Trophoblast cell (in vitro differentiated cells and primary cell): ENCODE data around the gene DGCR2. TPM values are rescaled to one million over a fixed set of nuclear protein-coding genes. Genes with fewer than 3 reads are reported as not detected.

ENCODE experiments used
- DNase-seq, 2 donors: peaks; one replicate each; pipeline ENCODE4 v3.0.0-alpha.2; 2016
- H2AFZ ChIP-seq: 2 replicates; pipeline ENCODE4 v1.6.1; 2013; ENCODE audit warnings: low read length, moderate library complexity, mild to moderate bottlenecking; ENCODE audit not compliant: insufficient read depth, poor library complexity
- H2AK5ac ChIP-seq: 2 replicates; pipeline ENCODE4 v1.6.1; 2013; ENCODE audit warnings: mild to moderate bottlenecking, low read length
- H2BK120ac ChIP-seq: 2 replicates; pipeline ENCODE4 v1.6.1; 2013; ENCODE audit warnings: low read length, mild to moderate bottlenecking, moderate library complexity; ENCODE audit not compliant: insufficient read depth, poor library complexity
- H2BK12ac ChIP-seq: 2 replicates; pipeline ENCODE4 v1.6.1; 2013; ENCODE audit warnings: mild to moderate bottlenecking, low read length, moderate library complexity
- H2BK5ac ChIP-seq: 2 replicates; pipeline ENCODE4 v1.6.1; 2013; ENCODE audit warnings: low read length, low read depth, moderate library complexity, mild to moderate bottlenecking; ENCODE audit not compliant: poor library complexity
- H3K14ac ChIP-seq: 2 replicates; pipeline ENCODE4 v1.6.1; 2013; ENCODE audit warnings: mild to moderate bottlenecking, low read length
- H3K18ac ChIP-seq: 2 replicates; pipeline ENCODE4 v1.6.1; 2013; ENCODE audit warnings: mild to moderate bottlenecking, low read length
- H3K23ac ChIP-seq: 2 replicates; pipeline ENCODE4 v1.6.1; 2013; ENCODE audit warnings: low read length
- H3K27ac ChIP-seq: 2 replicates; pipeline ENCODE4 v1.5.1; 2013; ENCODE audit warnings: low read depth, mild to moderate bottlenecking, inconsistent platforms, low read length, moderate library complexity
- H3K27me3 ChIP-seq: 2 replicates; pipeline ENCODE4 v1.6.1; 2013; ENCODE audit warnings: inconsistent platforms, mild to moderate bottlenecking, low read length, moderate library complexity; ENCODE audit not compliant: insufficient read depth
- H3K36me3 ChIP-seq, 2 experiments: 1 replicate in 1 of 2; 2 replicates in 1 of 2; pipeline ENCODE4 v1.6.1; 2013; ENCODE audit warnings: low read length in 2 of 2, mild to moderate bottlenecking in 2 of 2, moderate library complexity in 1 of 2; ENCODE audit not compliant: insufficient read depth in 2 of 2, control insufficient read depth in 1 of 2
- H3K4ac ChIP-seq: 2 replicates; pipeline ENCODE4 v1.6.1; 2013; ENCODE audit warnings: low read depth, mild to moderate bottlenecking, low read length, moderate library complexity
- H3K4me1 ChIP-seq, 2 experiments: 1 replicate in 1 of 2; 2 replicates in 1 of 2; pipeline ENCODE4 v1.6.1; 2013; ENCODE audit warnings: low read length in 2 of 2, mild to moderate bottlenecking in 2 of 2, moderate library complexity in 1 of 2; ENCODE audit not compliant: insufficient read depth in 2 of 2, control insufficient read depth in 1 of 2
- H3K4me2 ChIP-seq: 2 replicates; pipeline ENCODE4 v1.6.1; 2013; ENCODE audit warnings: inconsistent platforms, mild to moderate bottlenecking, low read length, moderate library complexity
- H3K4me3 ChIP-seq: 2 replicates; pipeline ENCODE4 v1.5.1; 2013; ENCODE audit warnings: mild to moderate bottlenecking, low read depth, low read length, inconsistent platforms
- H3K79me1 ChIP-seq: one replicate; pipeline ENCODE4 v1.6.1; 2013; ENCODE audit warnings: low read length
- H3K79me2 ChIP-seq: 2 replicates; pipeline ENCODE4 v1.6.1; 2013; ENCODE audit warnings: low read length, mild to moderate bottlenecking; ENCODE audit not compliant: control insufficient read depth, insufficient read depth, poor library complexity
- H3K9ac ChIP-seq: 2 replicates; pipeline ENCODE4 v1.6.1; 2013; ENCODE audit warnings: mild to moderate bottlenecking, low read length
- H3K9me3 ChIP-seq: 2 replicates; pipeline ENCODE4 v1.6.1; 2013; ENCODE audit warnings: low read depth, mild to moderate bottlenecking, control low read depth, inconsistent platforms, low read length; ENCODE audit not compliant: insufficient read depth
- H4K12ac ChIP-seq: 2 replicates; pipeline ENCODE4 v1.6.1; 2013; ENCODE audit warnings: low read depth, mild to moderate bottlenecking, low read length, moderate library complexity
- H4K8ac ChIP-seq: 2 replicates; pipeline ENCODE4 v1.6.1; 2013; ENCODE audit warnings: low read depth, mild to moderate bottlenecking, low read length, moderate library complexity
- H4K91ac ChIP-seq: one replicate; pipeline ENCODE4 v1.6.1; 2013; ENCODE audit warnings: low read depth, mild to moderate bottlenecking, low read length, moderate library complexity
- WGBS: extraction: QIAGEN DNeasy Blood & Tissue Kit; methylation state at CpG from one replicate; pipeline ENCODE4 v1.1.7; 2013; ENCODE audit warnings: missing lambda C conversion rate; ENCODE audit not compliant: insufficient read length, insufficient coverage; ENCODE audit errors: extremely low coverage; 5-methylcytosine and 5-hydroxymethylcytosine counted together
- polyA plus RNA-seq: library from polyadenylated mRNA; stranded (reverse); fragments of 200-250 nt; gene quantifications from 2 replicates; pipeline ENCODE4 v1.2.3, GENCODE V29; 2013

The DGCR2 gene, protein sequence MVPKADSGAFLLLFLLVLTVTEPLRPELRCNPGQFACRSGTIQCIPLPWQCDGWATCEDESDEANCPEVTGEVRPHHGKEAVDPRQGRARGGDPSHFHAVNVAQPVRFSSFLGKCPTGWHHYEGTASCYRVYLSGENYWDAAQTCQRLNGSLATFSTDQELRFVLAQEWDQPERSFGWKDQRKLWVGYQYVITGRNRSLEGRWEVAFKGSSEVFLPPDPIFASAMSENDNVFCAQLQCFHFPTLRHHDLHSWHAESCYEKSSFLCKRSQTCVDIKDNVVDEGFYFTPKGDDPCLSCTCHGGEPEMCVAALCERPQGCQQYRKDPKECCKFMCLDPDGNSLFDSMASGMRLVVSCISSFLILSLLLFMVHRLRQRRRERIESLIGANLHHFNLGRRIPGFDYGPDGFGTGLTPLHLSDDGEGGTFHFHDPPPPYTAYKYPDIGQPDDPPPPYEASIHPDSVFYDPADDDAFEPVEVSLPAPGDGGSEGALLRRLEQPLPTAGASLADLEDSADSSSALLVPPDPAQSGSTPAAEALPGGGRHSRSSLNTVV
- polyA plus RNA-seq = 38.8 and 39.4 TPM in 2 replicates

DNA sequence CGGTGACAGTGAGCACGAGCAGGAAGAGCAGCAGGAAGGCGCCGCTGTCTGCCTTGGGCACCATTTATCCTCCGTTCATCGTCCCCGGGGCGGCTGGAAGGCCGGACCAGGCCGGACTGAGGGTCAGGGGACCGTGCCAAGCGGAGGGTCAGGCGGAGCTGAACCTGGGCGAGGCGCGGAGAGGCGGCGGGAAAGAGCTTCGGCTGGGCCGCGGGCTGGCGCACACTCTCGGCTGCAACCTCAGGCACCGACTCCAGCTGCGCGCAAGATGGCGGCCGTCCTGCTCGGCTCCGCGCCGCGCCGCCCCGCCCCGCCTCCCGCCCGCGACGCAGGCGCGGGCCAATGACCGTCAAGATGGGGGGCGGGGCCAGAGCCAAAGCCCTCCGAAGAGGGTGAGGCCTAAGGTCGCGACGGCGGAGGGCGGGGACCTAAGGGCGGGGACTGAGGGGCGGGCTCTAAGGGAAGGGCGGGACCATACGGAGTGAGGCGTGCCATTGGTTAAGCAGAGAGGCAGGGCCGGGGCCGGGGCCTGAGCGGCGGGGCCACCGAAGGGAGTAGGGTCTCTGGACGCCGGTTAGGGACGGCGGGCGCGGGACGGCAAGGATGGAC, at the start of gene DGCR2:
Gene DGCR2, minus strand, starts transcription at position 270 of the 609 bp plus-strand sequence. Its CDS starts 206 bp downstream, at position 64.
- peak within 1 kb of the TSS; percentile 67 for H2BK12ac ChIP-seq
- H3K4me1 ChIP-seq = peaks cover 13 to 15% of the 10 kb centered on the region in 2 experiments
- peak; percentile 95 to 98 for DNase-seq
- peak within 1 kb of the TSS; percentile 84 for H3K27ac ChIP-seq
- no peak within 1 kb of the TSS for H3K23ac ChIP-seq
- H4K12ac ChIP-seq = peak within 1 kb of the TSS; percentile 99
- WGBS = no CpG with 5 or more reads among the region's 67 CpGs
- H2AK5ac ChIP-seq = peak within 1 kb of the TSS; percentile 85
- peak within 1 kb of the TSS; percentile 100 for H3K18ac ChIP-seq
- peak within 1 kb of the TSS; percentile 90 for H3K4ac ChIP-seq
- H3K9me3 ChIP-seq = peaks cover 2% of the 10 kb centered on the region
- H3K9ac ChIP-seq = peak within 1 kb of the TSS; percentile 93
- H2BK120ac ChIP-seq = peak within 1 kb of the TSS; percentile 96
- peaks cover 9 to 13% of the 10 kb centered on the region in 2 experiments for H3K36me3 ChIP-seq
- peak within 1 kb of the TSS; percentile 92 for H2BK5ac ChIP-seq
- peaks cover 25% of the 10 kb centered on the region for H3K79me2 ChIP-seq
- peaks cover 9% of the 10 kb centered on the region for H3K79me1 ChIP-seq
- H3K14ac ChIP-seq = peak within 1 kb of the TSS; percentile 99
- peak within 1 kb of the TSS; percentile 97 for H4K8ac ChIP-seq
- H3K4me3 ChIP-seq = peak within 1 kb of the TSS; percentile 99
- peak within 1 kb of the TSS; percentile 94 for H4K91ac ChIP-seq
- no peaks in the 10 kb centered on the region for H3K27me3 ChIP-seq
- peak within 1 kb of the TSS; percentile 96 for H2AFZ ChIP-seq
- peak within 1 kb of the TSS; percentile 72 for H3K4me2 ChIP-seq

DNA sequence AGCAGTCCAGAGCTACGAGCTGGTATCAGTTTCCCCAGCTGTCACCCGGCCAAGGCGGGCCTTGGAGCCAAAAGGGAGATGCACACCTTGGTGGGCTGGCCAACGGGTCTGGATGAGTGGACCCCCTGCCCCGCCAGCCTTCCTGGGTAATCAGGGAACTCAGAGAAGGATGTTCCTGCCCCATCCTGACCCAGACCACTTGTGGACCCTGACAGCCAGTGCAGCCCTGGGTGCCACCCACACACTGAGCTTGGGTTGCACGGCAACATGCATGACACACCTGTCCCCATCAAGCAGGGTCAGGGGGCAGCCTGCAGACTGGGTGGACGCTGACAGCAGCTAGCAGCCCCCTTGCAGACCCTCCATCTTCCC, 47.7 kb upstream of the DGCR2 start:
- Histone ChIP-seq H3K4me1 (peaks cover 27 to 31% of the 10 kb centered on the region in 2 experiments), H2BK5ac (no peak overlapping the region), H3K23ac (no peak overlapping the region), H3K27me3 (peaks cover 25% of the 10 kb centered on the region), H4K8ac (no peak overlapping the region), H2AFZ (no peak overlapping the region), H3K18ac (no peak overlapping the region), H3K4me2 (no peak overlapping the region), H3K9me3 (no peaks in the 10 kb centered on the region), H4K12ac (no peak overlapping the region), H3K36me3 (peaks cover under 1 to 7% of the 10 kb centered on the region in 2 experiments), H2BK12ac (no peak overlapping the region), H3K79me2 (peaks cover 11% of the 10 kb centered on the region), H3K4ac (no peak overlapping the region), H3K9ac (no peak overlapping the region), H3K79me1 (peaks cover 10% of the 10 kb centered on the region), H4K91ac (no peak overlapping the region), H2AK5ac (no peak overlapping the region), H2BK120ac (no peak overlapping the region), H3K14ac (no peak overlapping the region), H3K4me3 (no peak overlapping the region), H3K27ac (no peak overlapping the region)
- no peak for DNase-seq
- no CpG with 5 or more reads among the region's 7 CpGs for WGBS

DNA sequence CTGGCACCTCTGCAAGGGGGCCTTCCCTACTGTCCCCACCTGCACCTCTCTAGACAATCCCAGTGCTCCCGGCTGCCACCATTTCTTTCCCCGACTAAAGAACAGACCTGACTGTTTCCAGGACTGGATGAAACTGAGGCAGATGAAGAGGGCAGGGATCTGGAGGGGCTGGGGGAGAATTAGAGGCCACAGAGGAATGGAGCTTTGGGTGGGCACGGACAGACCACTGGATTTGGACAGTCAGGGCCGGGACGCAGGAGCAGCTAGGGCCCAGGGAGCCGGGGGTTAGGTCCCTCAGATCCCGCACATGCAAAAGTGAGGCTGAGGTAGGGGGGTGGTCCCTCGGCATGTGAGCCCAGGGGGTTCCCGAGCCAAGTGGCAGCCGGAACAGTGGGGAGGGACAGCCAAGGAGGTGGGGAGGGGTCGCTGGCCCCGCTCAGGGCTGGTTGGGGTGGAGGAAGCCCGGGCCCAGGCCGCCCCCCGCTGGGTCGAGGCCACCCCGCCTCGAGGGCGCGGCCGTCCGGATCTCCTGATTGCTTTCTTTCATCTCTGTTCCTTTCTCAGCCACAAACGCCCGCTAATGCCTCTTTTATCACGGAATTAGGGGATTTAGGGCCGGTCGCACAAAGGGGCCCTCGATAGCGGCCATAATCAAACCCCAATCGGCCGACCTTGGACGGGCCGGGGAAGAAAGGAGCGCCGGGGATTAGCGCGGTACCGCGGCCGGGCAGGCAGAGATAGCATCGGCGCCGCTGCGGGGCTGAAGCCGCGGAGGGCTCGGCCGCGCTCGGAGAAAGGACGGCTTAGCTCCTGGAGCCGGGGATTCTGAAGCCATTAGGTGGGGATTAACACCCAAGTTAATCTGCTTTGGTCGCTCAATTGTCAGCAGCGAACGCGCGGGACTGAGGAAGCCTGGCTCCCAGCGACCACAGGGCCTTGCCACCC, 47.1 kb upstream of the DGCR2 start:
- H3K4ac ChIP-seq = no peak overlapping the region
- peaks cover 11% of the 10 kb centered on the region for H3K79me2 ChIP-seq
- H4K12ac ChIP-seq = no peak overlapping the region
- no peak overlapping the region for H2BK5ac ChIP-seq
- no peak overlapping the region for H2BK120ac ChIP-seq
- H3K4me3 ChIP-seq = no peak overlapping the region
- H3K14ac ChIP-seq = no peak overlapping the region
- no peak for DNase-seq
- peaks cover 20 to 24% of the 10 kb centered on the region in 2 experiments for H3K4me1 ChIP-seq
- no peak overlapping the region for H3K4me2 ChIP-seq
- H4K8ac ChIP-seq = no peak overlapping the region
- no peak overlapping the region for H3K9ac ChIP-seq
- H3K9me3 ChIP-seq = no peaks in the 10 kb centered on the region
- no peak overlapping the region for H3K23ac ChIP-seq
- H2AK5ac ChIP-seq = no peak overlapping the region
- peaks cover 25% of the 10 kb centered on the region for H3K27me3 ChIP-seq
- peaks cover 10% of the 10 kb centered on the region for H3K79me1 ChIP-seq
- H2BK12ac ChIP-seq = no peak overlapping the region
- no CpG with 5 or more reads among the region's 58 CpGs for WGBS
- peaks cover 0 to 7% of the 10 kb centered on the region in 2 experiments for H3K36me3 ChIP-seq
- no peak overlapping the region for H3K27ac ChIP-seq
- H2AFZ ChIP-seq = no peak overlapping the region
- H4K91ac ChIP-seq = no peak overlapping the region
- H3K18ac ChIP-seq = no peak overlapping the region
